GM08714 (cell line): ENCODE results near the gene LPXN.

Source experiments
- H3K4me3 ChIP-seq: fragments of 200-500 bp; sonication (Bioruptor generic); 2 replicates; pipeline ENCODE4 v1.5.1; 2014; ENCODE audit warnings: mild to moderate bottlenecking, low read length, inconsistent platforms
- ZNF274 ChIP-seq: IDR thresholded peaks from 2 replicates; pipeline ENCODE4 v1.6.1; 2012; ENCODE audit warnings: mild to moderate bottlenecking, low read depth, low read length

LPXN gene

GRCh38 chr11:58575377-58576020 lies at the start of gene LPXN:
Gene LPXN, minus strand, starts transcription at chr11:58575856. Its CDS starts 84 bp downstream, at chr11:58575772.
- H3K4me3 ChIP-seq = peak within 1 kb of the TSS; percentile 99

GRCh38 chr11:58625086-58625485 lies 49.4 kb upstream of the LPXN start:
- no peak overlapping the region for H3K4me3 ChIP-seq
- TF ChIP-seq ZNF274 = no peak

More at GRCh38 chr11:58575377-58576020, at the start of gene LPXN:
- TF ChIP-seq ZNF274 = no peak

- no peak for TF ChIP-seq ZNF274
- H3K4me3 ChIP-seq = no peak within 1 kb of the TSS
These were observed 46.7 kb upstream of the LPXN start, which contains the start of gene CNTF for GRCh38 chr11:58622344-58622743. Gene CNTF, plus strand, starts transcription at chr11:58622665. Its CDS starts 88 bp downstream, at chr11:58622753.

- H3K4me3 ChIP-seq = no peak overlapping the region
- TF ChIP-seq ZNF274 = no peak
These were observed 46.1 kb upstream of the LPXN start for GRCh38 chr11:58621586-58622262.

- H3K4me3 ChIP-seq = no peak overlapping the region
- TF ChIP-seq ZNF274 = no peak
These were observed 42.4 kb upstream of the LPXN start for GRCh38 chr11:58617976-58618557.

GRCh38 chr11:58616594-58616993 lies 40.9 kb upstream of the LPXN start:
- no peak overlapping the region for H3K4me3 ChIP-seq
- TF ChIP-seq ZNF274 = no peak

GRCh38 chr11:58615559-58615958 lies 39.9 kb upstream of the LPXN start:
- no peak for TF ChIP-seq ZNF274
- no peak overlapping the region for H3K4me3 ChIP-seq

- TF ChIP-seq ZNF274 = no peak
- H3K4me3 ChIP-seq = no peak overlapping the region
These were observed 37.6 kb upstream of the LPXN start for GRCh38 chr11:58613228-58613627.

- TF ChIP-seq ZNF274 = no peak
- H3K4me3 ChIP-seq = no peak overlapping the region
These were observed 34.1 kb upstream of the LPXN start for GRCh38 chr11:58609723-58610122.

GRCh38 chr11:58608331-58608730 lies 32.7 kb upstream of the LPXN start:
- no peak for TF ChIP-seq ZNF274

GRCh38 chr11:58606930-58607714 lies 31.5 kb upstream of the LPXN start:
- TF ChIP-seq ZNF274 = no peak
- no peak overlapping the region for H3K4me3 ChIP-seq

More at GRCh38 chr11:58608331-58608730, 32.7 kb upstream of the LPXN start:
- H3K4me3 ChIP-seq = no peak overlapping the region

GRCh38 chr11:58600510-58600909 lies 24.9 kb upstream of the LPXN start:
- H3K4me3 ChIP-seq = no peak overlapping the region
- TF ChIP-seq ZNF274 = no peak

- no peak for TF ChIP-seq ZNF274
- no peak overlapping the region for H3K4me3 ChIP-seq
These were observed 22.0 kb upstream of the LPXN start for GRCh38 chr11:58597486-58598144.

GRCh38 chr11:58596621-58597020 lies 21.0 kb upstream of the LPXN start:
- TF ChIP-seq ZNF274 = no peak
- H3K4me3 ChIP-seq = no peak overlapping the region
